DMS114 treated with DMSO at 0.1 percent for 48 hours (cell line): ENCODE data around the gene SLC12A7.

Source experiments
- DNase-seq: peaks from one replicate; lab custom pipeline; 2025; ENCODE audit not compliant: unreplicated experiment; lab: John Stamatoyannopoulos, UW

The SLC12A7 gene

DNA sequence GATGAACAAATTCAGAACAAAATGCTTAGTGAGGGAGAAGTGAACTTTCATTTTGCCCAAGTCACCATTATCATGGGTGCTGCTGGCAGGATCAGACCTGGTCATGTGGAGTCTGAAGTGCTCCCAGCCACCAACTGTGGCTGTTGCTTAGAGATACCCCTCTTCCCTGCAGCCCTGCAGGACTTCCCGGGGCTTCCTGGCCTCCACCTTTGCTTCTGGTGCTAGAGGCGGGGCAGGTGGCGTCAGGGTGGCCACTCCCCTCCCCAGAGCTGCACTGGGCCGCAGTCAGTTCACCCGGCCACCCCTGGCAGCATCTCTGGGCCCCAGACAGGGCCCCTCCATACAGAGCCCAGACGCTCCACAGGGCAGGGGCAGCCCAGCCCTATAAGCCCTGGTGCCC is 30.0 kb upstream of the SLC12A7 start:
- no peak for DNase-seq

GRCh38 chr5:1140818-1141189 is 28.9 kb upstream of the SLC12A7 start:
- DNase-seq: no peak

DNA sequence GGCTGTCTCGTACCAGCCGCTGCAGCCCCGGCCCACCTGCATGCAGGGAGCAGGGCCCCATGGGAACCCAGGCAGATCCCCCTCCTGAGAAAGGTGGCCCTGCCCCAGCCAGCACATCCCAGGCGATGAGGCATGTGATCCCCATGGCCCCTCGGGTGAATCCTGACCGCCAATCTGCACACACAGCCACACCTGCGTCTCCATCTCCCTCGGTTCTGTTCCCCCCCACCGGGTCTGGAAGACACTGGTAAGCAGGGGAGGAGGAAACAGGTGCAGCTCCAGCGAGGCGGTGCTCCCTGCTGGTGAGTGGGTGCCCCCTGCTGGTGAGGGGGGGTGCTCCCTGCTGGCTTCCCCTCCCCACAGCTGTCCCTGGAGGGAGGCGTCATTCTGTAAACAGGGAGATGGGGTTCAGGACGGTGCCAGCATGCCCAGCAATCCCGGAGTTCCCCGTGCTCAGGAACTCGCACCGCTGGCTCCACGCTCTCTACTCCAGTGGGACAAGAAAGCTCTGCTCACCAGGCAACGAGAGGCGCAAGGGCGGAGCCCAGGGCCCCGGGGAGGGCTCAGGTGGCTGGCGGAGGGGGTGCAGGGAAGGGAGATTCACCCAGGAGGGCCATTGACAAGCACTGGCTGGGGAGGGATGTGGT is 28.4 kb upstream of the SLC12A7 start:
- no peak for DNase-seq

DNA sequence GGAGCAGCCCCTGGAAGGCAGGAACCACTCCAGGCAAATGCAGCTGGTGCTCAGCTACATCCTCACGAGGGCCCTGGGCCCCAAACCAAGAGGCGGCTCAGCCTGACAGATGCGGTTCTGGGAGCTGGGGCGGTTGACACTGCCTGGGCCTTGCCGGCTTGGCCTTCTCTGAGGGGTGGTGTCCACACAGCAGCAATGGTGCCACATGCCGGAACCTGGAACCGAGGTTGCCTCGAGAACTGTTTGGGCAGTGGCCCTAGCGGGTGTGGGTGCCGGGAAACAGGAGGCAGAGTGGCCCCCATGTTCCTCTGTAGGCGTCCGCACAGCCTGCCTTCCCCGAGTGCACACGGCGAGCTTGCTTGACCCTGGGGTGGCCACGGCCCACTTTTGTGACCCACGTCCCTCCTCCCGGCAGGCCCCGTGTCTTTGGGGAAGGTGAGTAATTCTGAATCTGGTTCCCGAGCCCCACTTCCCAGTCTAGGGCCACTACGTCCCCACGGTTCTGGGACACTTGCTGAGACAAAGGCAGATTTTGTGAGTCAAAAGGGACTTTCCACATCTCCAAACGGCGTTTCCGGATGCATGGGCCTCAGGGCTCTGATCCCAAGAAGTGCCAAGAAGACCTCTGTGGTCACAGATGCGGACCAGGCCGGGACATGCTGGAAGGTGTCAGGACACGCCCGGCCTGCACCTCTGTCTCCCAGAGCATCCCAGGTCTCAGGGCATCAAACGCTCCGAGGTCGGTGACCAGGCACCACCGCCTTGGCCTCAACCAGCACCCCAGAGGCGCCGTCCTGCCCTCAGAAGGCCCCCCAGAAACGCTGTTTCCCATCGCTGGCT is 27.7 kb upstream of the SLC12A7 start:
- DNase-seq: no peak

DNA sequence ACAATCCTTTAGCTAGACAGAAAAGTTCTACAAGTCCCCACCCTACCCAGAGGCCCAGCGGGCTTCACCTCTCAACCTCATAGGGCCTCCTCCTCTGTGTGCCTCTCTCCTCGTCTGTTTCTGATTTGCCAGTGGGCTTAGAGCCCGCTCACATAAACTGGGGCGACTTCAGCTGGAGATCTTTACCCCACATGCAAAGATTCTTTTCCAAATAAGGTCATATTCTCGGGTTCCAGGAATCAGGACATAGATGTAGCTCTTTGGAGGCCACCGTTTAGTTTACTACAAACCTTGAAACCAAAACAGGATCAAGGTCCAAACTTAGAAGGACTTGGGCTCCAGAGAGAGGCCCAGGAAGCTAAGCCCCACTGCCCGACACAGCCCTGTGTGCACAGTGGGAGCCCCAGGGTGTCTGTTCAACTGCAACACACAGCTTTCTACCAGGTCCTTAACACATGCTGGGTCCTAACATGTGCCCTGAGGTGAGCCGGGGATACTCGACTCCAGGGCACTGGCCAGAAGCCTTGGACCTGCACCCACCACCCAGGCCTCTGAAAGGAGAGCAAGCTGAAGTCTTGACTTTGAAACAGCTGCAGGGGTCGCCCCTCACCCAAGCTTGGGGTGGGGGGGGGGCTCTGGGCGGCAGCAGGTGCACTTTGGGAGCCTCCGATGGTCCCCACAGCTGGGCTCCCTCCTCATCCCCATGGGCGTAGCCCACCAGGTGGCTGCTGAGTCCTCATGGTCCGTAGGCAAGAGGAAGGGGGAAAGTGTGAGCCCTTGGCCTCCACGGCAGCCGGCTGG is 26.8 kb upstream of the SLC12A7 start:
- DNase-seq: no peak

GRCh38 chr5:1137567-1138444 is 25.9 kb upstream of the SLC12A7 start:
- DNase-seq: no peak

DNA sequence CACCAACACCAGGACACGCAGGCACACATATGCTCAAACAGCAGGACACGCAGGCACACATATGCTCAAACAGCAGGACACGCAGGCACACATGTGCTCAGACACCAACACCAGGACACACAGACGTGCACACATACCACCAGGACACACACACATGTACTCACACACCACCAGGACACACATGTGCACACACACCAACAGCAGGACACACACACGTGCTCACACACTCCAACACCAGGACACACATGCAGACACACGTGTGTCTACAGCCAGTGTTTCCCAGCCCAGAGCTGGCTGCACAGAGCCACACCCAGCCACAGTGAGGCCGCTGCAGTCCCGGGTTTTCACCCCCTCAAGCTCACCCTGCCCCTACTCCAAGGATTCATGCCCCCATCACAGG is 25.0 kb upstream of the SLC12A7 start:
- DNase-seq: no peak

DNA sequence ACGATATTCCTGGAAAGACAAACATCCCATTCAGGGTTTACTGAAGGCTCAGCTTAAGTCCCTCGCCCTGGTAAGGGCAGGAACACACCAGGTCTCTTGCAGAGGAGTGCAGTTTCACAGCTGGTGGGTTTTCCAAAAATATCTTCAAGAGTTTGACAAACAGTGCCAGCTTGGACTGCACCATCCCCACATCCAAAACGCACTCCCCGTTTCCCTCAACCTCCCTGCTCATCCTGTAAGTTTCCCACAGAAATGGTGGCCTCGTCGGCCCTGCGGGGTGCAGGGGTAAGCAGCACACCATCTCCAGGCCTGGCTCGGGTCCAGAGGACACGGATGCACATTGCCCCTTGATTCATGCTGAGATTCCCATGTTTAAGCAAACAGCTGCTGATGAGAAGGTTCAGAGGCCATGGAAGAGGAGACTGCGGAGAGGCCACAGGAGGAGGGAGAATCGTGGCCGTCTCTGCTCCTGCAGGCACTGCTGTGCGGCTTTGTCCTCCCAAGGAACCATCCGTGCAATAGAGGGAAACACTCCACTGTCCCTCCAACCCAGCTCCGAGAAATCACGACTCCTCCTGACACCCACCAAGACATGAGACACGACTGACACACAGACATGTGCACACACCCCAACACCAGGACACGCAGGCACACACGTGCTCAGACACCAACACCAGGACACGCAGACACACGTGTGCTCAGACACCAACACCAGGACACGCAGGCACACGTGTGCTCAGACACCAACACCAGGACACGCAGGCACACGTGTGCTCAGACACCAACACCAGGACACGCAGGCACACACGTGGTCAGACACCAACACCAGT is 24.0 kb upstream of the SLC12A7 start:
- DNase-seq: no peak

DNA sequence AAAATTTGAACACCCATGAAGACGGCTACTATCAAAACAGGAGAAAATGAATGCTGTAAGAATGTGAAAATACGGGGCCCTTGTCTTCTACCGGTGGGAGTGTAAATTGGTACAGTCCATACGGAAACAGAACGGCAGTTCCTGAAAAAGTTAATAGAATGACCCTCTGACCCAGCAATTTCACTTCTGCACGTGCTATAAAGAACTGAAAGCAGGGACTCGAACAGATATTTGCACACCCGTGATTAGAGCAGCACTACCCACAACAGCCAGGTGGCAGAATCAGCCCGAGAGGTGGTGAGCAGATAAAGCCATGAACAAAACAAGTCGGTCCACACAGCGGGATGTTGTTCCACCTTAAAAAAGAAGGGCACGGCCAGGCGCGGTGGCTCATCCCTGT is 22.6 kb upstream of the SLC12A7 start:
- DNase-seq: no peak

GRCh38 chr5:1133510-1134201 is 21.8 kb upstream of the SLC12A7 start:
- DNase-seq: no peak

GRCh38 chr5:1133108-1133507 is 21.2 kb upstream of the SLC12A7 start:
- DNase-seq: no peak

- no peak for DNase-seq
Measured at GRCh38 chr5:1132570-1132969, 20.7 kb upstream of the SLC12A7 start.

GRCh38 chr5:1131726-1132125 is 19.9 kb upstream of the SLC12A7 start:
- DNase-seq: no peak

DNA sequence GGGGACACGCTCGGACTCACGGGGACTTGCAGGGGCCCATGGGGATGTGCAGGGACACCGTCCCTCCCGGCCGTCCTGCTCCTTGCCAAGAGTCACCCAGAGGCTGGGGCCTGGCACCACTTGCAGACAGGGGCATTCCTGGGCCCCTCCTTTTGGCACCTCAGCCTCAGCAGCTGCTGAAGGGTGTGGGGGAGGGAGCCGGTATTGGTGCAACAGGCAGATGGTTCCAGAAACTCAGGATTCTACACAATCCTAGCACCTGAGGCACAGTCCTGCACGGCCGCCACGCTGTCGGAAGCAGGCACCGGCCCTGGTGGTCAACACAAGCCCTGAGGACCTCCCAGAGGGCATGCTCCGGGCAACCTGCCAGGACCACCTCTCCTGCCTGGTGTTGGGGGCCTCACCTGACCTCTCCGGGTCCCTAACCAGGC is 19.3 kb upstream of the SLC12A7 start:
- DNase-seq: no peak

GRCh38 chr5:1130218-1130946 is 18.5 kb upstream of the SLC12A7 start:
- DNase-seq: no peak

DNA sequence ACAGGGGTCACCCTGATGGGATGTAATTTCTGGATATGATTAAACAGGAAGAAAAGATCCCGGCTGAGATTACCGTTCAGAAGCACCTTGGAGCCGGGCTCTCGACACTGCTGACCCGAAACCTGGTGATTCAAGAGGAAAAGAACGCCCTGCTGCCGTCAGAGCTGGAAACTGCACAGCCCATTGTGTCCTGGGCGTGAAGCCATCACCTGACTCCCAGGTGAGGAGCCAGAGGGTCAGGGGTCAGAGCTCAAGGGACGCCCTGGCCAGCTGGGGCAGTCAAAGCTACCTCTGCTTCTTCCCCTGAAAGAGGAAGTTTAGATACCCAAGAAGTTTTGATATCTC is 17.8 kb upstream of the SLC12A7 start:
- no peak for DNase-seq

- DNase-seq: no peak
Measured at GRCh38 chr5:1128977-1129710, 17.3 kb upstream of the SLC12A7 start.
